M059J (cell line): ENCODE results near the gene MEGF6. TPM values are rescaled to one million over a fixed set of nuclear protein-coding genes. Genes with fewer than 3 reads are reported as not detected.
"Not testable (repeated sequence)": the region's sequence is repeated elsewhere in the genome, so short reads cannot be mapped to it uniquely, and the experiment has no call there.

ENCODE experiments used
- DNase-seq: peaks from one replicate; pipeline ENCODE4 v3.0.0-alpha.2; 2012; ENCODE audit warnings: low read depth
- total RNA-seq: library from RNA; depleted of rRNA; stranded (reverse); fragments of >200 nt; shearing (Covaris generic); gene quantifications from 2 replicates; pipeline ENCODE4 v1.2.3, GENCODE V29; 2014

The MEGF6 gene
- total RNA-seq, 1 experiment from 2014 or later, result 20.9 TPM

DNA sequence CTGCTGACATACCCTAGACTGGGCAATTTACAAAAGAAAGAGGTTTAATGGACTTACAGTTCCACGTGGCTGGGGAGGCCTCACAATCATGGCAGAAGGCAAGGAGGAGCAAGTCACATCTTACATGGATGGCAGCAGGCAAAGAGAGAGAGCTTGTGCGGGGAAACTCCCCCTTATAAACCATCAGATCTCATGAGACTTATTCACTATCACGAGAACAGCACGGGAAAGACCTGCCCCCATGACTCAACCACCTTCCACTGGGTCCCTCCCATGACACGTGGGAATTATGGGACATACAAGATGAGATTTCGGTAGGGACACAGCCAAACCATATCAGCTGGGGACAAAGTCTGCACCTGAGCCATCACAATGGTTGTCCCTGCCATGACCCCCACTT is 35.8 kb downstream of the MEGF6 start:
- not testable (repeated sequence) for DNase-seq

DNA sequence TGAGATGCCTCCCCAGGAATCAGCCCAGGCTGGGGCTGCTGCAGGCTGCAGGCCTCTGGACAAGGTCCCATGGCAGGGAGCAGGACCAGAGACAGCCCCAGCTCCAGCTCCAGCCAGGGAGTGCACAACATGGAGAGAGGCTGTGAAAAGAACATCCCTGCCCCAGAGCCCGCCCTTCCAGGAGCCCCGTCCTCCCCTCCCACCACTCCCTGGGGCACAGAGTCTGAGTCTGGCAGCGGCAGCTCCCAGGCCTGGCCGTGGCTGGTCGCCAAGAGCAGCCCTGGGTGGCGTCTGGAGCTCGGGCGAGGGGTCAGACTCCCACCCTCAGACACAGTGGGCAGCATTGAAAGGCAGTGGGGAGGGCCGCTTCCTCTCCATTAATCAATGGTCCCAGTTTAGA is 37.8 kb downstream of the MEGF6 start:
- no peak for DNase-seq

DNA sequence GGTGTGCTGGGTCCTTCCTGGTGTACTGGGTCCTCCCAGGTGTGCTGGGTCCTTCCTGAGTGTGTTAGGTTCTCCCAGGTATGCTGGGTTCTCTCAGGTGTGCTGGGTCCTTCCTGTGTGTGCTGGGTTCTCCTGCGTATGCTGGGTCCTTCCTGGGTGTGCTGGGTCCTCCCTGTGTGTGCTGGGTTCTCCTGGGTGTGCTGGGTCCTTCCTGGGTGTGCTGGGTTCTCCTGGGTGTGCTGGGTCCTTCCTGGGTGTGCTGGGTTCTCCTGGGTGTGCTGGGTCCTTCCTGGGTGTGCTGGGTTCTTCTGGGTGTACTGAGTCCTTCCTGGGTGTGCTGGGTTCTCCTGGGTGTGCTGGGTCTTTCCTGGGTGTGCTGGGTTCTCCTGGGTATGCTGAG is 38.7 kb downstream of the MEGF6 start:
- DNase-seq, result not testable (repeated sequence)

DNA sequence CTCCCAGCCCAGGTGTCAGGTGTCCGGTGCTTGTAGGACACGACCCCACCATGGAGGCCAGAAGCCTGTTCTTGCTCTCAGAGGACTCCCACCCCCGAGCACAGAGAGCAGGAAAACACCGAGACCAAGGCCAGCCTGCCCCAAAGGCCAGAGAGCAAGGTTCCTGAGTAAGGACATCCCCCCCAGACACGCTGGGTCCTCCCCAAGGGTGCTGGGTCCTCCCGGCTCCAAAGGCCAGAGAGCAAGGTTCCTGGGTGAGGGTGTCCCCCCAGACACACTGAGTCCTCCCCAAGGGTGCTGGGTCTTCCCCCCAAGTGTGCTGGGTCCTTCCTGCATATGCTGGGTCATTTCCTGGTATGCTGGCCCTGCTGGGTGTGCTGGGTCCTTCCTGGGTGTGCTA is 40.0 kb downstream of the MEGF6 start:
- DNase-seq, result no peak

DNA sequence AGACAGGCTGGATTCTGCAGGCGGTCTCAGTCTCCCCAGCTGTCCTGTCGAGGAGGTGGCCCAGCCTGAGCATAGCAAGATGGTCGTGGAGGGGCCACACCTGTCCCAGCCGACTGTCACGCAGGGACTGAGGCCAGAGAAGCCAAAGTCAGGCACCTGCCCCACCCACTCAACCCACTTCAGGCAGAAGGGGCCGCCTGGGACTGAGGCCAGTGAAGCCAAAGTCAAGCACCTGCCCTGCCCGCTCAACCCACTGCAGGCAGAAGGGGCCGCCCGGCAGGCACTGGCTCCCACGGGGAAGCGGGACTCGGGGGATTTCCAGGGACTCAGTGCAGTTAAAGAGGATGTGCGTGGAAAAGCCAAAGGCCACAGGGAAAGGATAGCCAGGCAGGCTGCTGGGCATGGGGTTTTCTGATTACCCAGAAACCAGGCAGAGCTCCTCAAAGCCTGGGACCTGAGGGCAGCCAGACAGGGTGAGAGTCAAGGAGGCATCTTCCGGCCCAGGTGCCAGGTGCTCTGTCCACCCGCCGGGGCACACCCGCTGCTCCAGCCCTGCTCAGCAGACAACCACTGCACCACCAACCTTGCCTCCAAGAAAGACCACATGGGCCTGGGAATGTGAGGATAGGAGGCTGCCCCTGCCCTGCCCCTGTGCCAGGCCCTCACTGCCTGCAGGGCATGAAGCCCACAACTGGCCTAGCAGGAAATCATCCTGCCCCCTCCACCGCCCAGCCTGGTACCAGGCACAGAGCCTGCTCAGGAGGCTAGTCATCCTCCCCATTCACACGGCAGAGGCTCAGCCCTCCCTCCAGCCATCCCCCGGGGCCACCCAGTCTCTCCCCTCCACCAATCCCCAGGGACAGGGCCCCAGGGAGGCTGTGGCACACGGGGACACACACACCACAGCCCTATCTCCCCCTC is 41.0 kb downstream of the MEGF6 start:
- no peak for DNase-seq

DNA sequence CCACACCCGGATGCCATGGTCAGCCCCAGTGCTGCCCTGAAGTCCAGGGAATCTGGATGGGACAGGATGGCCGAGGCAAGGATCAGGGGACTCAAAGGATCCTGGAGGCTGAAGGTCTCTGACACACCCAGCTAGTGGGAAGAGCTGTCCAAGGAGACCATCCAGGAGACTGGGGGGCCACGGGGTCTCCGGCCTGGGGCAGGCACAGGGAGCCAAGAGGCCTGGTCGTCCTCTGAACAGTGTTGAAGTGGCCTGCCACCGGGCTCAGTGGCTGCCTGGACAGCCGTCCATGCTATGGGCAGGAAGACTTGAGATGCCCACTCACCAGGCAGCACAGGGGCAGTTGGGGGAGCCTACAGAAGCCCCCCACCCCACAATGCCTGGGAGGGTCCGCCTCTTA is 41.9 kb downstream of the MEGF6 start:
- DNase-seq, result no peak

DNA sequence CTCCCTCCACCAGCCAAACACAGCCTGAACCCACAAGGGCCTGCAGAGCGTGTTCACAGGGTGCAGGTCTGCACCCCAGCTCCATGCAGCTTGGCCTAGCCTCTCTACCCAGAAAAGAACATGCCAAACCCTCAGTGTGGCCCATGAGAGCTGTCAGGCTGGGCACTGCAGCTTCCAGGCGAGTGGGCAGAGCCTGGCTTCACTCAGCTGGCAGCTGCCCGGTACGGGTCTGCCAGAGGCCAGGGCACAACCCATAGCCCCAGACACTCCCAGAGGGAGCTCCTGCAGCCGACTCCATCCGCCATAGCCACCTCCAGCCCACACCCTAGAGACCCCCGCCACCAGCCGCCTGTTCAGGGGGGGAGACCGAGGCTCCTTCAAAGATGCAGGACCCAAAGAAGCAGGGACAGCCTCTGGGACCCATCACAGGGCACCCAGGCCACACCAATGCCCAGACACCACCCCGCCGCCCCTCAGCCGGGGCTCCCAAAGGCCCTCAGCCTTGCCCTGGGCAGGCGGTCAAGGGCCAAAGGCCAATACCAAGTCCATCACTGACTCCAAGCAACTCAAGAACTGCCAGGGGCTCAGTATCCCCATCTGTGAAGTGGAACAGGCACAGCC is 42.4 kb downstream of the MEGF6 start:
- no peak for DNase-seq

DNA sequence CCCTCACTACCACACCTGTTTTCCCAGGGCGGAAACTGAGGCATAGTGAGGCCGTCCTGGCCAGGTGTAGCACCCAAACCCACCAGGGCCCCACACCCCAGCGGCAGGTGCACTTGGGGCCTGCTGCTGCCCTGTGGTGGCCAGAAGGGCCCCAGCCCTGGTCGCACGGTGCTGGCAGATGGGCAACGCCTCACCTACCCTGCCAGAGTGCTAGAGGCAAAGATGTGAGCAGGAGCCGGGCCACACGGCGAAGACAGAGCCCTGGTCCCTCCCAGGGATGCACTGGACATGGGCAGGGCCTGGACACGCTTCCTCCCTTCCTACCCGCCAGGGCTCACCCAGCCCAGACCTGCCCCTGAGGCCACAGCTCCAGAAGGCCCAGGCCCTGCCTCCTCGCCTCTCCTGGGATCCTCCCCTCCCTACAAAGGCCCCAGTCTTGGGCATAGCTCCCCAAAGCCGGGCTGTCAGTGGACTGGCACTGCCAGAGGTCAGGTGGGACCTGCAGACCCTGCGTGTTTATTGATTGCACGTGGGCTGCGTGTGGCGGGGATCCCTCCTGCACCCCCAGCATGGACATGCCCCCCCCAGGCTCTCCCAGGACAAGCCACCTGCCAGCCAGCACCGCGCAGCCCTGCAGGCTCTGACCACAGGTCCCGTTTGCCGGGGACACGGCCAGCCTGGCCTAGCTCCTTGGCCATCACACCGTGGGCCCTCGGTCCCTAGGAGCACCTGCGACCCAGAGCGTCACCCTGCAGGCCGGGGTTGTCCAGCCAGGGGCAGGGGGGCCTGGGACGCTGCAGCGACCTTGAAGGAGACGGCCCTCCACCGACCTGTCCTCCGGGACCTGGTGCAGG is 44.1 kb downstream of the MEGF6 start:
- DNase-seq, result no peak

DNA sequence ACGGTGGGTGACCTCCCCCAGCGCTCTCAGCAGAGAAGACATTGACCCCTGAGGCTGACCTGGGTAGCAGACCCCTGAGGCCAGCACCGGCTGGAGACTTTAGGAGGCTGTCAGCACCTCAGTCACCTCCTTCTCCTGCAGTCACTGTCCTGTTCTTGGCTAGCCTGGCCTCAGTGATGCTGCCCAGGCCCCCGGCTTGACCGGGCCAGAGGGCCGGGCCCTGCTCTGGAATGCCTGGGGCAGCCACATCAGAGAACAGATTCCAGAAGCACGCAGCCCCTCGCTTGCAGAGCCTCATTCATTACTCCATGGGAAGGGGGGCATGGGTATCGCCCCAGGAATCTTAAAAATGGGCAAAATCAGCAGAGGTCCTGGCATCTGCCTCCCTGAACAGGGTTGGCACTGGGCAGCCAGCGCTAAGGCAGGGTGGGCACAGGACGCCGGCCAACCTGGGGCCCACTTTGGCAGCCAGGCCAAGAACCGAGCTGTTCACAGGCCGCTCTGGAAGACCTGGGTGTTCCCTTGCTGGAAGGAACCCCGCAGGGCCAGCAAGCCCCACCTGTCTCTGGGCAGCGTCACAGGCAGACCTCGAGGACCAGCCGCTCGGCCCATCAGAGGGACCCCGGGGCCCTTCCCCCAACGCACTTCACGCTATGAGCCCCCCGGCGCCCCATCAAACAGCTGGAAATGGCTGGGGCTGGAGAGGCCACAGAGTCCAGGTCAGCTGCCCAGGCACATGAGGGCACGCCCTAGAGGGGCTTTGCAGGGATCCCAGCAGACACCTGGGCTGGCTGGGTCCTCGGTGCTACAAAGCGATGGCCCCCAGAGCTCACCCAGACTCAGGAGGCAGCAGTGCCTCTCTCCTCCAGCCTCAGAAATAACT is 45.1 kb downstream of the MEGF6 start:
- no peak for DNase-seq

DNA sequence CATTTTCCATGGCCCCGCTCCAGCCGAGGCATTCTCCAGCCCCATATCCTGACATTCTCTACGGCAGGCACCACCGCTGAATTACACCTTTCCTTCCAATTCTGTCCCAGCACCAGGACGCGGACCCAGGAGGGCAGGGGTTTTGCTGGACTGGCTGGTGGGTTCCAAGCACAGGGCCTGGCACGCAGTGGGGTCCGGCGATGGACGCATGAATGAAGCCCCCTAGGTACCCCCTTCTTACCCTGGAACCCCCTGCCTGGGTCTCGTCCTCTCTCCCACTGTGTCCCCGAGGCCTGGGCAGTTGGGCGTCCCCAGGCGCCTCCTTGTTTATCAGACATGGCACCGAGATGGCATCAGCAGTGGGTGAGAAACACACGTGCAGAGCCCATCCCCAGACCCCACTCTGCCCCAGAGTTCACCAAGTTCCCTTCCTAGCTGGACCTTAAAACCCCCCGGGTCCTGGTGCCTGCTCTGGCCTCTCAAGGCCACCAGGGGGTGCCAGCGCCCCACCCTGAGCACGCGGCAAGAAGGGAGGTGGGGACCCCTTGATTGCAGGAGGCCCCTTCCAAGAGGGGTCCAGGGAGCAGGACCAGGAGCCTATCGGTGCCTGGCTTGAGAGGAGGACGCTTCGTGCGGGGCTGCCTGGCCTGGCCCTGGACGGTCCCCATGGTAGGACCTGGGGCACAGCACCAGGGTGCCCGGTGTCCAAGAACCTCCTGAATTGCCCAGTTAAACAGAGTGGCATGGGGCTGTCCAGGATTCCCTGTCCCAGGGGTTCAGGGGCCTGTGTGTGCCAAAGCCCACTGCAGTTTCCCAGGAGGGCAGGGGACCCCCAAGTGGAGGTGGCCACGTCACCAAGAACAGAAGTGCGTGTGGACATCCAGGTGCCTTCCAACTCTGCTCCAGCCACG is 46.1 kb downstream of the MEGF6 start:
- no peak for DNase-seq

DNA sequence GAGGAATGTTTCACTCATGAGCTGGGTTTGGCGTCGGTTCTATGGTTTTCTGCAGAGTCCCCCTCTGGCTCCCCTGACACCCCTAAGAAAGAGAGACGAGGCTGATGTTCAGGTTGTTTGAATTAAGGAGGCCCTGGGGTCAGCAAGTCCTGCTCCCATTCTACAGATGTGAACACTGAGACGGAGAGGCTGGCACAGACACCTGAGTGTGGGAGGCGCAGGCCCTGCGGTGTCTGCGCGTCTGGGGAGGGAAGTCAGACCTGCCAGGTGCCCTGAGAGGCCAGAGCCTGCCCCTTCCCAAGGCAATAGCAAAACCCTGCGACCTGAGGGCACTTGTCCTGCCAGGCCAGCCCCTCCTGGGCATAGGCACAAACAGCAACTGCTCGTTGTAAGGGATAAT is 47.7 kb downstream of the MEGF6 start:
- no peak for DNase-seq

DNA sequence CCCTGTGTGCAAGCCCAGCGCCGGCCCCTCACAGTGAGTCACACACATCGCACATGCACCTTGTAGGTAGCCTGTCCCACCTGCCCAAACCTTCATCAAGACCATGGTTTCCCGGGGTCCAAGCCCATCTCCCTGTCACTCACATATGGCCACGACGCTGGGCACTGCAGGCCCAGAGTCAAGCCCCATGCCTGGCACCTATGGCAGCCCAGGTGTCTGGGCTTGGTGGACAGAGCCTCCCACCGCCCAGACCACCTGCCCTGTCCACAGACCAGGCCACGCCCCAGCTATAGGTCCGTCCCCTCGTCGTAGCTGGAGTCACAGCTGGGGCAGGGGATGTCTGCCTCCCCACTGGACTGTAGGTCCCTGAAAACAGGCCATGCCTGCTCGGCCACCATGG is 48.2 kb downstream of the MEGF6 start:
- no peak for DNase-seq

DNA sequence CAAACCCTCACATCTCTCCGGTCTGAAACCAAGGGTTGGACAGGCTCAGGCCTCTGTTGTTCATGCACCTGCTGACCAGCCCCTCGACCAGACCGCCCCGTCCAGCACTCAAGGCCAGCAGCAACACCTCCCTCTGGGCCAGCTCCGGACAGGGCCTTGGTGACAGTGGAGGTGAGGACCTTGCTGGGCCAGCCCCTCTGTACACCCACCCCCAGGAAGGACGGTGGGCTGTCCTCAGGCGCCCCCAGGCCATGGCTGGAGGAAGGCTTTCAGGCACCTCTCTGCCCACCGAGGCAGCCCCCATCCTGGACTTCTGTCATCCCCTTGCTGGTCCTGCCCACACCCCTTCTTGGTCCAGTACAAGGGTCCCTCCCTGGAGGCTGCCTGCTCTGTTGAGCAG is 48.6 kb downstream of the MEGF6 start:
- DNase-seq, result no peak

DNA sequence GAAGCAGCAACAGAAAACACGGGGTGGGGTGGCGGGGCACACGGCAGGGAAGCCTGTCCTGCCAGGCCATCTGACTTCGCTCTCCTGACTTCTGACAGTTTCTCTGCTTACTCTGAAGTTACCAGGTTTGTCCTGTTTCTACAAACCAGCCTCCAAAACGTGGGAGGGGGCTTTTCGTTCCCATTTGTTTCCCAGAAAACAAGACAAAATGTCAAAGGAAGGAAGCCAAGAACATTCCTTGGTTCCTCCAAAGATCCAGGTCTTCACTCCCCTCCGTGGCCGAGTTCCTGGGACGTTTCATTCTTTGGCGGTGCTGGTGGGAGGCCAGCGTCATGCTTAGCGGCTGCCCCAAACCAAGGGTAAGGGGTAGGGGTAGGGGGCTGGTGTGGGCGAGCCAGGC is 49.6 kb downstream of the MEGF6 start:
- DNase-seq, result no peak

DNA sequence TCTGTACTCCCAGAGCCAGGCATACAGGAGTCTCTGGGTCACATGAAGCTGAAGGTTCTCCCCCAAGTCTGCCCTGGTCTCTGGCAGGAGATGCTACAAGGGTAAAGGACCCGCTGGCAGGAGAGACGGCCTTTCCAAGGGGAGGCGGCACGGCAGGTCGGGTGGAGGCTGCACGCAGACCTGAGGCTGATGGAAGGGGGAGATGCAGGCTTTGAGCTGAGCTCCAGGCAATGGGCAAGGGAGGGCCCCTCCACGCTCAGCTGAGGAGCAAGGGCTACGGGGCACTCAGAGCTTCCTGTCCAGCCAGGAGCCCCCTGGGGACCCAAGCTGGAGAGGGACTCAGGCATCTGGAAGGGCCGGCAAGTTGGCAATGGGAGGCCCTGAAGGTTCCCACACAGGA is 50.3 kb downstream of the MEGF6 start:
- DNase-seq, result no peak

DNA sequence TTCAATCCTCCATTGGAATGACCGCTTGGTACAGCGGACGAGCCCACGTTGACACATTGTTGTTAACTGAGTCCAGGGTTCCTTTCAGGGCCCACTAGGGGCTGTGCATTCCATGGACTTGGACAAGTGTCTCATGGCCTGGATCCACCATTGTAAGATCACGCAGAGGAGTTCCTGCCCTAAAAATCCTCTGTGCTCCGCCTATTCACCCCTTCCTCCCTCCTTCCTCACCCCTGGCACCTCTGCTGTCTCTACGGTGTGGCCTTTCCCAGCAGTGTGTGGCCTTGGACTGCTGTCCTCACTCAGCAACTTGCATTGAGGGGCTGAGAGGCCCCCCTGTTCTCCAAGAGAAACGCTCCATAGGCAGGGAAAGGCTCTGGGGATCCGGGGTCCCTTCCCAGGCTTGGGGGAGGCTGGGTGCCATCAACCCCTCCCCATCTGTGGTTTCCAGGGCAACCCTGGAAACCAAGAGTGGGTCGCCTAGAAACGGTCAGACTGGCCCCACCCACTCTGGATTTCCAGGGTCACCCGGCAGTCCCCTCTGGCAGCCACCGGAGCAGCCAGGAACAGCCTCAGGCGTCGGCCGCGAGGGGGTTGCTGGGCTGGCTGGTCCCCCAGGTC is 50.9 kb downstream of the MEGF6 start:
- DNase-seq, result no peak

DNA sequence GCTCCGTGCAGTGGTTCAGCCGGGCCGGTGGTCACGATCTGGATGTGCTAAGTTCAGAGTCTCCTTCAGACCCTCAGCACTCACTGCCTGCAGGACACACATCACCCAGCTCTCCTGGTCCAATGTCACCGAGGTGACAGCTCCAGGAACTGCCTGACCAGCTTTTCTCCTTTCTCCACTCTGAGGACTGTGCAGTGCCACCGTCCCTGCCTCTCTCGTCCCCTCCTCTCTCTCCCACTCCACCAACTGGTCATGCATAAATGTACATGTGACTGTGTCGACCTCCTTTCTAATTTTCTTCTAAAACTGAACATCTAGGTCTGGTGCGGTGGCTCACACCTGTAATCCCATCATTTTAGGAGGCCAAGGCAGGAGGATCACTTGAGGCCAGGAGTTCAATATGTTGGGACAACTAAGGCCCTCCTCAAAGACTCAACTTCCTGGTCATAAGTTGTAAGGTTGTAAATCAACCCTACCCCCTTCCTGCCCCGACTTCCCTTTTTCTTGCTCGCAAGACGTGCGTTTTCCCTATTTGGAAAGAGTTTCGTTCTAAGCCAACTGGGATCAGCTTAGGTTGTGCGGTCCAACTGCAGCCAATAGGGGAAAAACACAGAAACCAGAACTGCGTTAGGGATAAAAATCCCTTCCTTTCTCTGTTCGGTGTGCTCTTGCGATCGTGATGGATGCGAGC is 53.1 kb downstream of the MEGF6 start:
- no peak for DNase-seq

DNA sequence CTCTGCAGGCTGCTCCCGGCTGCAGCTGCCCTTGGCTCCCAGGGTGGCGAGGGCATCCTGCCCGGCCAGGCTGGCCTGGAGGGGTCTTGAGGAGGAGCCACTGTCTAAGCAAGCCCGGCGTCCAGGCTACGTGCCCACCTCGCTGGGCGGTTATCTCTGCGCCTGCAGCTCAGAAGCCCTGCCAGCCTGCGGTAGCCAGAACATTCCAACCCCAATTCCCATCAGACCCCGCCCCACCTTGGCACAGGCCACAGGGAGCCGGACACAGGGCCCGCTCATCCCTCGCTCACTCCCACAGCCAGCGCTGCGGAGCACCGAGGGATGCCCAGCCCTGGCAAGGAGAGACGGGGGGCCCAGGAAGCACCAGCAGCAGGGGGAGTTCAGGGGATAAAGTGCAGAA is 53.9 kb downstream of the MEGF6 start:
- DNase-seq, result no peak

DNA sequence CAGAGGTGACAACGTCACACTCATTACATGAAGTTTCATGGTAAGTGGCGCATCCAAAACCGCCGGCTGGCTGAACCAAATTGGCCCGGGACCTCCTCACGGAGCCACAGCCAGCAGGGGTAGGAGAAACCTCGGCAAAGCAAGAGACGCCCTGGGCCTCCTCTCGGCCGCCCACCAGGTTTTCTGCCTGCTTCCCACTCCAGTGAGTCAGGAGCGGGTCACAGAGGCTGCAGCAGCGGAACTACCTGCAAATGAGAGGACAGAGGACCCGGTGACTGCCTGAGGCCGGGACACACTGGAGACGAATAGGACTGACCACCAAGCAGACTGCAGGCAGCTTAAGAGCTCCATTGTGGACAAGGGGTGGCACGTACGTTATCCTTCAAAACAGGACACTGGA is 55.0 kb downstream of the MEGF6 start:
- DNase-seq, result no peak
